Thyroid gland (tissue), 4 donors: ENCODE measurements around the gene SETD2.

Source experiments
- CTCF ChIP-seq, 6 experiments: fragments of 200-600 bp in 3 of 6; fragments of 450-650 bp in 3 of 6; sonication (generic) in 3 of 6; IDR thresholded peaks; one replicate each; pipeline ENCODE4 v1.5.1; 2016 to 2019; ENCODE audit warnings: antibody characterized with exemption in 6 of 6, mild to moderate bottlenecking in 2 of 6, inconsistent platforms in 1 of 6, moderate library complexity in 1 of 6
- POLR2A ChIP-seq, 2 donors: fragments of 450-650 bp; IDR thresholded peaks; one replicate each; pipeline ENCODE4 v1.6.1; 2017; ENCODE audit warnings: antibody characterized with exemption in 2 of 2, mild to moderate bottlenecking in 2 of 2, moderate library complexity in 1 of 2

GRCh38 chr3:47015151-47015550, 148.8 kb downstream of the SETD2 start:
- TF ChIP-seq CTCF (IDR thresholded peaks at IDR 0.05) (no peak), POLR2A (IDR thresholded peaks at IDR 0.05) (no peak)
